Islet precursor cell (in vitro differentiated cells): ENCODE data around the gene SELENOM.
"Not testable (repeated sequence)": the region's sequence is repeated elsewhere in the genome, so short reads cannot be mapped to it uniquely, and the experiment has no call there.

Experiments used
- DNase-seq: peaks from one replicate; pipeline ENCODE4 v3.0.0-alpha.2; 2018

The SELENOM gene

GRCh38 chr22:31130873-31131272 is 23.5 kb upstream of the SELENOM start:
- peak; percentile 38 for DNase-seq

- no peak for DNase-seq
Measured at GRCh38 chr22:31128156-31128555, 20.8 kb upstream of the SELENOM start.

- peak; percentile 79 for DNase-seq
Measured at GRCh38 chr22:31127181-31127772, 19.9 kb upstream of the SELENOM start.

GRCh38 chr22:31126869-31127175 is 19.5 kb upstream of the SELENOM start:
- DNase-seq = no peak

DNA sequence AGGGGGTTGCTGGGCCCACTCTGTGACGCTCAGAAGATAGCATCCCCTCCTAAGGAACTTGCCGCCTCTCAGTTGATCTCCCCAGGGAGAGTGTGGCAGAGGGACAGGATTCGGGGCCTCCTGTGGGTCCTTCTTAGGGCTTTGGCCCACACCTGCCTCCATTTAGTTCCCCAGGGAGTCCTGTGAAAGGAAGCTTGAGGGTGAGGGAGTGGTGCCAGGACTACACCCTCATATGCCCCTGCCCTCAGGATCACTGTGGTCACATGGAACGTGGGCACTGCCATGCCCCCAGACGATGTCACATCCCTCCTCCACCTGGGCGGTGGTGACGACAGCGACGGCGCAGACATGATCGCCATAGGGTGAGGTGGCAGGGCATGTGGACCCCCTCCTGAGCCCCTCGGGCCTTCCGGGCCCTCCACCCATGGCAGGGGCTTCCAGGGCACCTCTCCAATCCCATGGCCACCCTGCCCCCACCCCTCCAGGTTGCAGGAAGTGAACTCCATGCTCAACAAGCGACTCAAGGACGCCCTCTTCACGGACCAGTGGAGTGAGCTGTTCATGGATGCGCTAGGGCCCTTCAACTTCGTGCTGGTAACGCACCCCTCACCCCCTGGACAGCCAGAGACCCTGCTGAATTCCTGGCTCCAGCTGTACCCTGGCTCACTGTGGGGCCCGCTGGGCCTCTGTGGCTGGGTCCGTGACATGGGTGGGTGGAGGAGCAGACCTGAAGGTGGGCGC is 18.9 kb upstream of the SELENOM start:
- no peak for DNase-seq

- DNase-seq = no peak
Measured at GRCh38 chr22:31125521-31126117, 18.3 kb upstream of the SELENOM start.

- no peak for DNase-seq
Measured at GRCh38 chr22:31124811-31125465, 17.6 kb upstream of the SELENOM start.

DNA sequence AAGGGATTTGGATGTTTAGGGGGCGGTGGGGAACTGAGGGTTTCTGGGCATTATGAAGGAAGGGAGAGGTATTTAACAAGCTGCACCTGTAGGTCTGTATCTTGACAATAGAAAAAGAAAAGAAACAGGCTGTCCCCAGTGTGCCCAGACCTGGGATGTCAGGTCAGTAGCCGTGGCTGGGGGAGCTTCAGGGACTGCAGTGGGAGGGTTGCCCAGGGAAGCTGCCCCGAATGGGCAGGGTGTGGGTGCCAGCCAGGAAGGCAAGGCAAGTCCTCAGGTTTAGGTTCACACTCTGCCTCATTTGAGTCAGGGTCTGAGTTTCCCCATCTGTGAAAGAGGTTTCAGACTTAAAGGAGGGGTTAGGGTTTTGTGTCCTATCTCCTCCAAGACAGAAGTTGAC is 16.9 kb upstream of the SELENOM start:
- no peak for DNase-seq

- no peak for DNase-seq
Measured at GRCh38 chr22:31123292-31123602, 15.9 kb upstream of the SELENOM start.

DNA sequence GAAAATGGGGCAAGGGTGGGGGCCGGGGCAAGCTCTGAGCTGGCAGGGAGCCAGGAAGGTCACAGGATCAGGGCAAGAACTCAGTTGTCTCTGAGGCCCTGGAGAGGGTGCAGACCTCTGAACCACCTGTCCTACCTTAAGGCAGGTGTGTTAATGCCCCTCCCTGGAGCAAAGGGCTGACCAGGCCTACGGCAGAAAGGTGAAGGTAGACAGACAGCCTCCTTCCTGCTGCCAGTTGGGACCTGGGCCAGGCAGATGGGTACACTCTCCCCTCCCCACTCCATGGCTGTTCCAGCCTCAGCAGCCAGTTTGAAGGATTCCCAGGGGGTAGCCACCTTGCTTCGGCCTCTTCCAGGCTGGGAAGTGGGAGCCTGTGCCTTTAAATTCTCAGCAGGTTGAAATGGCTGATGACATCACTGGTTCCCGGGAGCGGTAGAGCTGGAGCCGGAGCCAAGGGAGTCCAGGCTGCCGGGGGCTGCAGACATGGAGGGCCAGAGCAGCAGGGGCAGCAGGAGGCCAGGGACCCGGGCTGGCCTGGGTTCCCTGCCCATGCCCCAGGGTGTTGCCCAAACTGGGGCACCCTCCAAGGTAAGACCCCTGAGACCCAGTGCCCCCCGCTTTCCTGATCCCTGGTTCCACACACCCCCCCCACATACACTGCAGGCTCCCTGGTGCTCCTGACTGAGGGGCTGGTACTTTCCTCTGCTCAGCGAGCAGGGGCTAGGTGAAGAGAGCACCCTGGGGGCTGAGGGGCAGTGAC is 15.3 kb upstream of the SELENOM start, which contains the start of gene INPP5J:
Gene INPP5J (plus strand): TSS at position 435 of the 760 bp plus-strand sequence. CDS start 49 bp downstream, at position 484.
- peak; percentile 81 for DNase-seq

- no peak for DNase-seq
Measured at GRCh38 chr22:31122196-31122531, 14.8 kb upstream of the SELENOM start.

- DNase-seq = no peak
Measured at GRCh38 chr22:31121403-31121802, 14.0 kb upstream of the SELENOM start.

- DNase-seq = no peak
Measured at GRCh38 chr22:31120642-31121041, 13.3 kb upstream of the SELENOM start.

DNA sequence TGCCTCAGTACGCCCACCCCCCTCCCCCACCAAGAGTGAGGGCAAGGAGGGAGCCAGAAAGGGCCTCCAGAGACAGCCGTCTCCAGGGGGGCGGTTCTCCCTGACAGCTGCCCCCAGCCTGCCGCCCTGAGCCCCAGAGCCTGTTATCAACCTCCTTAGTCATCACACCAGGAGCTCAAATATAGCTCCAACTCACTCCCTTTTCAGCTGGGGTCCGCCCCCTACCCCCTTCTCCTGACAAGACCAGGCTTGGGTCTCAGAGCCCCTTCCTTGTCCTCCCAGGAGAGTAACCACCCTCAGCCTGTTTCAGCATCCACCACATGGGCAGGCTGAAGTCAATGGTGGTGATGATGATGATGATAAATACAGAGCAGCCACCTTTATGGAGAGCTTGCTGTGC is 12.9 kb upstream of the SELENOM start:
- DNase-seq = no peak

DNA sequence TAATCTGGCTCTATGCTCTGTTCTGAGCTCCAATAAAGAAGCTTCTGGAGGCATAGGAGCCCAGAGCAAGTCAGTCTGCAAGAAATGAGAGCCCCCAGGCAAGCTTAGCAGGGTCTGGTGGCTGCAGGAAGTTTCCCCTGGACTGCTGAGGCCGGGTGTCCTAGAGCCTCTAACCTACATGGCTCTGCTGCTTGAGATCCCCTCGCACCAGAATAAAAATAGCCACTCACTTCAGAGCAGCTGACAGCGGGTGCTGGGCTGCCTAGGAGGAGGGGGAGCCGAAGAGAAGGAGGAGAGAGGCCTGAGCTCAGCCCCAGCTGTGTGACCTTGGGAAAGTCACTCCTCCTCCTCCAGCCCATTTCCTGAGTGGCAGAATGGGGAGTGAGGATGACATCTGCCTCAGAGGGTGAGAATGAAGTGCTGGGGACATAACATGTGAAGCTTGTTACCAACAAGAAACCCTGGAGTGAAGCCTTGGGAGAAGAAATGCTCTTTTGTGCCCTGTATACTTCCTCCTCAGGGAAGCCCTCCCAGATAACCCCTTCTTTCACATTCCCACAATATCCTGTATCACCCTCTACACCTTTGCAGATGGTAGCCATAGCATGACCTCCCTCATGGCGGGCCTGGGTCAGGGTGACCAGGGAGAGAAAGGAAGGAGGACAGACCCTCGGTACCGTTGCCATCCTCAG is 11.8 kb upstream of the SELENOM start:
- DNase-seq = no peak

DNA sequence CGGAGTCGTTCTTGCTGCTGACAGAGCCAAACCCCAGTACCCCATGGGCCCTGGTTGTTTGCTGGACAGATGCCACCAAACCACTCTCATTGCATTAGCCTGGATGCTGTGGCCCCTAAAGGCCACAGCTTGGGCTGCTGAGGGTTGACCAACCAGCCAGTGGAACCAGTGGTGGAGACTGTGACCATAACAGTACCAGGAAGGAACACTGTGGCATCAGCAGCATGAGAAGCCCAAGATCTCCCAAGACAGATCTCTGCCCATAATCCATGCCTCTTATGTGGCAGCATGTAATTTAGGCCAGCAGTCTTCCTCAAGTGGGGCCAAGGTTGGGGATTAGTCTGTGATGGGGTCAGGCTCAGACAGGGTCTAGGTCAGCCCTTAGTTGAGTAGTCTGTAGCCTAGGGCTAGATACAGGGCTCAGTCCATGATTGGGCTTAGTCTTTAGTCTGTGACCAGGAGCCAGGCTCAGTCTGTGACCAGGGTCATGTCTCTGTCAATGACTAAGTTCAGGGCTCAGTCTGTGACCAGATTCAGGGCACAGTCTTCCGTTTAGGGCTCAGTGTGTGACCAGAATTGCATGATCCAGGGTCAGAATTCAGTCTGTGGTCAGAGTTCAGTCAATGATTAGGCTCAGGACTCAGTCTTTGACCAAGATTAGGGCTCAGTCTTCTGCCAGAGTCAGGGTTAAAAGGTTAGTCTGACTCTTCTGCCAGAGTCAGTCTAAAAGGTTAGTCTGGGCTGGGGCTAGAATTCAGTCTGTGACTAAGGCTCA is 10.9 kb upstream of the SELENOM start:
- no peak for DNase-seq

GRCh38 chr22:31112547-31113091 is 5.3 kb upstream of the SELENOM start:
- not testable (repeated sequence) for DNase-seq

GRCh38 chr22:31107894-31108218 is 488 bp upstream of the SELENOM start:
- DNase-seq = no peak

DNA sequence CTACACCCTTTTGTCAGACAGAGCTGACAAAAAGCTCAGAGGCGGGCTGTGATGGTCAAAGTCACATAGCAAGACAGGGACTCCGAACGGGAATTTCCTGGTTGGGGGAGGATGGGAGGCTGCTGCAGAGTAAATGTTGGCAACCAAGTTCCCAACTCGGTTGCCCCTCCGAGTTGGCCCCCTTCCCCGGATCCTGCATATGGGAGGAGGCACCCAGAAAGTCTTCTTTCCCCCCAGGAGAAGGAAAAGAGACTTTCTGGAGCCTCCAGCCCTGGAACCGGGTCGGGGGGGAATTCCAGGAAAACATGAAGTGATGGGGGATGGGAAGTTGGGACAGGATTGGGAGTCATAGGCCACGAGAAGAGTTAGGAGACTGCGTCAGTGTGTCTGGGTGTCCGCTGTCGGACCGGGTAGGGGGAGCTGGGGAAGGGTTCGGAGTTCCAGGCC is 614 bp downstream of the SELENOM start:
- no peak for DNase-seq

- no peak for DNase-seq
Measured at GRCh38 chr22:31106001-31106571, 1.3 kb downstream of the SELENOM start.

DNA sequence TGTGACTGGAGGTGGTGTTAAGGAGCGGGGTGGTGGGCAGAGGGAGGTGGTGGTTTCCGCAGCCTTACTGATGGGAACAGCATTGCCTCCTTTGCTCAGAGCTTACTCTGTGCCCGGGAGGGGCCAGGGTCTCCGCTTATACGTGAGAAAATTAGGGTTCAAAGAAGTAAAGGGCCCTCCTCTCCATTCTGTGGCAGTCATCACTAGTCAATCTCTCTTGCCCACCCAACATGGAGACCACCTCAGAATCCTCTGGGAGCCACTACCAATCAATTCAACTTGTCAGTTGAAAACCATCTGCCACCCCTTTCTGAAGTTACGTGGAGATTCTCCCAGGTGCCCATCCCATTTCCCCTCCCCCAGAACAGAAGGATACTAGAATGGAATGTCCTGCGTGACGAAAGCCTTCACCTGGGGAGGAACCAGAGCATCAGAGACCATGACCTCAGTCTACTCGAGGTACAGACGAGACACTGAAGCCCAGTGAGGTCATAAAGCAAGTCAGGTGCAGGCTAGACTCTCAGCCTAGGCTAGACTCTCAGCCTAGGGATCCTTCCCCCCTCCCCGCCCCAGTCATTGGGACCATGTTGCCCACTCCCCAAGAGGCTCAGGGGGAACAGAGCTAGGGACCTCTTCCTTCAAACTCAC is 2.0 kb downstream of the SELENOM start:
- no peak for DNase-seq
